NCI-H1694 treated with DMSO at 0.1 percent for 48 hours (cell line): ENCODE data around the gene SHISA3.

Experiments used
- DNase-seq: peaks from one replicate; lab custom pipeline; 2025; lab: John Stamatoyannopoulos, UW

SHISA3 gene

GRCh38 chr4:42391981-42392380 lies 5.3 kb upstream of the SHISA3 start:
- DNase-seq: no peak

GRCh38 chr4:42392436-42392835 lies 4.9 kb upstream of the SHISA3 start:
- DNase-seq: no peak

- DNase-seq: no peak
Observed at GRCh38 chr4:42395595-42395994, 1.7 kb upstream of the SHISA3 start.

- no peak for DNase-seq
Observed at GRCh38 chr4:42396361-42396751, 932 bp upstream of the SHISA3 start.

GRCh38 chr4:42397635-42398170 lies 415 bp downstream of the SHISA3 start:
- DNase-seq: peak; percentile 1

GRCh38 chr4:42398171-42398870 lies 1.0 kb downstream of the SHISA3 start:
- peak; percentile 2 for DNase-seq

GRCh38 chr4:42398871-42399331 lies 1.6 kb downstream of the SHISA3 start:
- DNase-seq: no peak

- DNase-seq: no peak
Observed at GRCh38 chr4:42399393-42399792, 2.1 kb downstream of the SHISA3 start.

- DNase-seq: no peak
Observed at GRCh38 chr4:42401171-42401570, 3.9 kb downstream of the SHISA3 start.

GRCh38 chr4:42404001-42404400 lies 6.7 kb downstream of the SHISA3 start:
- DNase-seq: no peak

- no peak for DNase-seq
Observed at GRCh38 chr4:42410446-42410845, 13.2 kb downstream of the SHISA3 start.

- DNase-seq: no peak
Observed at GRCh38 chr4:42411803-42412202, 14.5 kb downstream of the SHISA3 start.

GRCh38 chr4:42412251-42412650 lies 15.0 kb downstream of the SHISA3 start:
- no peak for DNase-seq

GRCh38 chr4:42415281-42415680 lies 18.0 kb downstream of the SHISA3 start:
- DNase-seq: no peak

GRCh38 chr4:42416017-42416416 lies 18.7 kb downstream of the SHISA3 start:
- no peak for DNase-seq

GRCh38 chr4:42417550-42417949 lies 20.3 kb downstream of the SHISA3 start:
- DNase-seq: no peak

GRCh38 chr4:42420140-42420539 lies 22.9 kb downstream of the SHISA3 start:
- no peak for DNase-seq

GRCh38 chr4:42425146-42426065 lies 28.1 kb downstream of the SHISA3 start:
- DNase-seq: no peak

- no peak for DNase-seq
Observed at GRCh38 chr4:42428036-42428435, 30.7 kb downstream of the SHISA3 start.

- DNase-seq: no peak
Observed at GRCh38 chr4:42436928-42437565, 39.8 kb downstream of the SHISA3 start.

- no peak for DNase-seq
Observed at GRCh38 chr4:42440083-42440482, 42.8 kb downstream of the SHISA3 start.

GRCh38 chr4:42442601-42443000 lies 45.3 kb downstream of the SHISA3 start:
- no peak for DNase-seq
